Endothelial cell of umbilical vein (primary cell): Measurements from ENCODE around the gene CDC42BPG. TPM values are rescaled to one million over a fixed set of nuclear protein-coding genes. Genes with fewer than 3 reads are reported as not detected.

ENCODE experiments used
- BruUV-seq: library from RNA; stranded (reverse); fragments of 400-500 nt; replicated peaks from 2 replicates; lab custom pipeline; 2021; lab: Mats Ljungman, UMichigan
- CTCF ChIA-PET: fragments of 300-600, 350-600 bp; sonication (Branson Sonifier 250); formaldehyde crosslinking; loops from one replicate; lab custom pipeline; 2021; ENCODE audit warnings: antibody characterized with exemption, inconsistent platforms; lab: Charles Lee
- POLR2A ChIA-PET: fragments of 300-600, 350-600 bp; sonication (Branson Sonifier 250); formaldehyde crosslinking; loops from one replicate; lab custom pipeline; 2021; ENCODE audit warnings: antibody characterized with exemption, inconsistent platforms; lab: Charles Lee
- DNase-seq: peaks from one replicate; pipeline ENCODE4 v3.0.0-alpha.2; 2011; ENCODE audit warnings: low read depth, low spot score
- FAIRE-seq: peaks from 2 replicates; lab custom pipeline; 2011; peaks lifted over from hg19 to GRCh38; lab: Jason Lieb, UNC
- H2AFZ ChIP-seq: 2 replicates; pipeline ENCODE4 v1.6.0; 2012; ENCODE audit warnings: low read depth, low read length, control low read depth, inconsistent platforms
- H3K27ac ChIP-seq: 2 replicates; pipeline ENCODE4 v1.5.1; 2011; ENCODE audit warnings: low read depth, mild to moderate bottlenecking, control low read depth, low read length, moderate library complexity; ENCODE audit not compliant: insufficient read depth
- H3K27me3 ChIP-seq, 2 experiments: 2 replicates each; pipeline versions ENCODE4 v1.6.0 to v1.6.1; 2011; ENCODE audit warnings: low read length in 2 of 2, mixed read lengths in 1 of 2; ENCODE audit not compliant: control insufficient read depth in 2 of 2, insufficient read depth in 2 of 2
- H3K36me3 ChIP-seq, 2 experiments: 2 replicates in 1 of 2; 3 replicates in 1 of 2; pipeline ENCODE4 v1.5.1; 2011; ENCODE audit warnings: low read length in 2 of 2, mild to moderate bottlenecking in 1 of 2, moderate library complexity in 1 of 2; ENCODE audit not compliant: control insufficient read depth in 2 of 2, insufficient read depth in 2 of 2; ENCODE audit errors: extremely low read depth in 1 of 2
- H3K4me1 ChIP-seq: 3 replicates; pipeline ENCODE4 v1.5.1; 2011; ENCODE audit warnings: mild to moderate bottlenecking, low read length; ENCODE audit not compliant: control insufficient read depth, insufficient read depth; ENCODE audit errors: extremely low read depth
- H3K4me2 ChIP-seq: 2 replicates; pipeline ENCODE4 v1.6.1; 2011; ENCODE audit warnings: low read length, control low read depth, mixed read lengths; ENCODE audit not compliant: insufficient read depth
- H3K4me3 ChIP-seq, 3 experiments: fragments of 200-600 bp in 1 of 3; sonication (generic), shearing (Covaris generic) in 1 of 3; replicated peaks in 1 of 3; 2 replicates each; pipeline ENCODE4 v1.5.1; 2011 to 2016; ENCODE audit warnings: control low read depth in 3 of 3, low read length in 3 of 3, mild to moderate bottlenecking in 2 of 3, inconsistent platforms in 1 of 3, low read depth in 1 of 3, moderate library complexity in 1 of 3; ENCODE audit not compliant: insufficient read depth in 1 of 3
- H3K79me2 ChIP-seq: 2 replicates; pipeline ENCODE4 v1.6.0; 2012; ENCODE audit warnings: low read length, inconsistent platforms; ENCODE audit not compliant: control insufficient read depth, insufficient read depth
- H3K9ac ChIP-seq: replicated peaks from 2 replicates; pipeline ENCODE3; 2011; ENCODE audit warnings: low read length, control low read depth; ENCODE audit not compliant: insufficient read depth; ENCODE audit errors: extremely low read depth
- H3K9me1 ChIP-seq: replicated peaks from 3 replicates; pipeline ENCODE4 v1.6.0; 2011; ENCODE audit warnings: mild to moderate bottlenecking, low read length; ENCODE audit not compliant: control insufficient read depth, insufficient read depth; ENCODE audit errors: extremely low read depth
- H3K9me3 ChIP-seq: replicated peaks from 2 replicates; pipeline ENCODE4 v1.5.1; 2012; ENCODE audit warnings: low read length, inconsistent platforms; ENCODE audit not compliant: control insufficient read depth, insufficient read depth
- H4K20me1 ChIP-seq: replicated peaks from 2 replicates; pipeline ENCODE3; 2011; ENCODE audit warnings: mild to moderate bottlenecking, low read length; ENCODE audit not compliant: control insufficient read depth, insufficient read depth; ENCODE audit errors: extremely low read depth
- CTCF ChIP-seq, 2 donors: IDR thresholded peaks; 1 replicate in 1 of 2; 2 replicates in 1 of 2; pipeline ENCODE4 v1.5.1; 2011; ENCODE audit warnings: low read length in 2 of 2, mild to moderate bottlenecking in 2 of 2, moderate library complexity in 2 of 2, control low read depth in 1 of 2, inconsistent platforms in 1 of 2, low read depth in 1 of 2; ENCODE audit not compliant: insufficient read depth in 1 of 2; ENCODE audit errors: extremely low read depth in 1 of 2
- EZH2 ChIP-seq: IDR thresholded peaks from 2 replicates; pipeline ENCODE4 v1.6.1; 2012; ENCODE audit warnings: borderline replicate concordance, low read depth, mild to moderate bottlenecking, moderate library complexity, low read length, inconsistent platforms; ENCODE audit not compliant: severe bottlenecking
- FOS ChIP-seq: IDR thresholded peaks from 2 replicates; pipeline ENCODE4 v1.6.1; 2011; ENCODE audit warnings: mild to moderate bottlenecking, low read length, moderate library complexity, borderline replicate concordance; ENCODE audit not compliant: insufficient read depth
- GATA2 ChIP-seq: IDR thresholded peaks from 2 replicates; pipeline ENCODE4 v1.7.0; 2011; ENCODE audit warnings: low read depth, mild to moderate bottlenecking, moderate library complexity, mixed read lengths, low read length; ENCODE audit not compliant: insufficient read length, insufficient read depth
- JUN ChIP-seq: IDR thresholded peaks from 2 replicates; pipeline ENCODE4 v1.6.1; 2011; ENCODE audit warnings: borderline replicate concordance, low read depth; ENCODE audit not compliant: insufficient read length, insufficient read depth
- MAX ChIP-seq: IDR thresholded peaks from 2 replicates; pipeline ENCODE4 v1.6.1; 2011; ENCODE audit not compliant: insufficient read depth, insufficient read length
- MYC ChIP-seq: IDR thresholded peaks from one replicate; pipeline ENCODE4 v1.6.1; 2011; ENCODE audit warnings: mild to moderate bottlenecking, low read depth, low read length
- POLR2A ChIP-seq: IDR thresholded peaks from 2 replicates; pipeline ENCODE4 v1.6.1; 2012; ENCODE audit warnings: low read depth, mild to moderate bottlenecking, control low read depth, low read length
- POLR2AphosphoS5 ChIP-seq: IDR thresholded peaks from 2 replicates; pipeline ENCODE4 v1.6.1; 2012; ENCODE audit warnings: low read depth, mild to moderate bottlenecking, control low read depth, low read length, moderate library complexity; ENCODE audit not compliant: insufficient read depth
- dilution Hi-C: fragments of 300-500 bp; cut with MboI; formaldehyde crosslinking; loops from one replicate; pipeline ENCODE4 v1.15.0; 2019; ENCODE audit warnings: low sequenced_read_pairs; ENCODE audit not compliant: extremely low pct_ligation_motif_present
- intact Hi-C: fragments of 100-400 bp; cut with micrococcal nuclease; formaldehyde crosslinking; loops from one replicate; pipeline ENCODE4 v1.10.0; 2022
- polyA plus RNA-seq, 4 experiments: library from polyadenylated mRNA; depleted of rRNA in 3 of 4; stranded (reverse) in 3 of 4; unstranded in 1 of 4; fragments of >200 nt; gene quantifications; 2 replicates each; pipeline versions ENCODE4 v1.2.1 to v1.2.3, GENCODE V29; 2011 to 2012; ENCODE audit warnings: missing spikeins in 1 of 4
- total RNA-seq: library from RNA; stranded (reverse); gene quantifications from 2 replicates; pipeline ENCODE4 v1.2.3, GENCODE V29; 2021

Gene CDC42BPG
- total and polyA plus RNA-seq, 2 donors (not counting 3 experiments of a cell fraction or from before 2014, with no cell fraction given) = 0.19 to 0.42 TPM

- no TSS peak for BruUV-seq
- dilution Hi-C loops (no loop called here), intact Hi-C loops (no loop called here)
- Histone ChIP-seq H4K20me1 (no peaks in the 10 kb centered on the region), H3K27ac (no peak overlapping the region), H3K79me2 (no peaks in the 10 kb centered on the region), H3K4me3 (no peak overlapping the region), H3K36me3 (no peaks in the 10 kb centered on the region), H3K4me2 (no peak overlapping the region), H3K9ac (no peak overlapping the region), H2AFZ (no peak overlapping the region), H3K9me3 (no peaks in the 10 kb centered on the region), H3K9me1 (no peaks in the 10 kb centered on the region), H3K27me3 (no peaks in the 10 kb centered on the region), H3K4me1 (no peaks in the 10 kb centered on the region)
- POLR2A ChIA-PET = no interaction called here
- DNase-seq (no peak), FAIRE-seq (no peak)
- CTCF ChIA-PET = interaction anchor here (0.8 to 1.4 kb wide), 3 partner anchors 15 to 58 kb away, joined by 3 to 4 read pairs (median 4); partner anchors contain the start of gene CDC42BPG
- TF ChIP-seq POLR2AphosphoS5 (no peak), MAX (no peak), FOS (no peak), MYC (no peak), GATA2 (no peak), EZH2 (no peak), CTCF (IDR thresholded peaks at IDR 0.05; ENCODE audit: extremely low read depth in 1 of 2, insufficient read depth in 1 of 2, low read depth in 1 of 2, low read length in 2 of 2) (no peak), POLR2A (no peak), JUN (no peak)
Observed at GRCh38 chr11:64829536-64830251, 14.8 kb downstream of the CDC42BPG start.
